ENCODE measurements around the gene FCER2. TPM values are rescaled to one million over a fixed set of nuclear protein-coding genes. Genes with fewer than 3 reads are reported as not detected.

FCER2 gene
- total and polyA plus RNA-seq, 2 of the 4 experiments (the other 2 are of a cell fraction): not detected

DNA sequence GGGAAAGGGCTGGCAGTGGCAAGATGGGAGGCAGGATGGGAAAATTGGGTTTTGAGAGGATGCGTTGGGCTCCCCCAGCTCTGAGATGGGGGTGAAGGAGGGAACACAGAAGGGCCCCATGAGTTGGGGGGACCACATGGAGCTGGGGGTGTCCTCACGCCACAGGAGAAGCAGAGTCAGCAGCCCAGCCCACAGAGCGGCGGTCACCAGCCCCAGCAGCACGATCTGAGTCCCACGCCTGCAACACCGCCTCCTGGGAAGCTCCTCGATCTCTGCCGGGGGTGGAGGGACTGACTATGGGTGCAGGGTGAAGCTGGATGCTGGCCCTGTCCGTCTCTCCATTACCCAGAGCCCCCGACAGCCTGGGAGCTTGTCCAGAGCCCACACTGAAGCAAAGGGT lies 3.3 kb downstream of the FCER2 start:
- Histone ChIP-seq H3K4me2 (ENCODE audit: low read depth, low read length) (no peak overlapping the region), H2BK5ac (ENCODE audit: low read depth, low read length, poor library complexity, severe bottlenecking) (no peak overlapping the region), H3K9me3 (ENCODE audit: control insufficient read depth, insufficient read depth, low read length) (no peaks in the 10 kb centered on the region), H3K14ac (replicated peaks; ENCODE audit: low read depth, low read length) (no peak overlapping the region), H2AK5ac (ENCODE audit: low read depth, low read length) (no peak overlapping the region), H3K4me3 (ENCODE audit: insufficient read depth, low read depth, low read length) (no peak overlapping the region), H3K9me1 (ENCODE audit: insufficient read depth, low read length) (no peaks in the 10 kb centered on the region), H4K91ac (ENCODE audit: insufficient read depth, low read depth, low read length) (no peak overlapping the region), H3K23ac (ENCODE audit: low read depth, low read length) (no peak overlapping the region), H3K9ac (ENCODE audit: low read depth, low read length) (no peak overlapping the region), H3K4me1 (ENCODE audit: control insufficient read depth, insufficient read depth, low read length) (no peaks in the 10 kb centered on the region), H2BK15ac (ENCODE audit: low read depth, low read length) (no peak overlapping the region), H3K4ac (ENCODE audit: low read depth, low read length) (no peak overlapping the region), H4K8ac (ENCODE audit: low read depth in 2 of 2, low read length in 2 of 2) (no peak overlapping the region), H3K18ac (ENCODE audit: low read depth, low read length) (no peak overlapping the region), H2BK20ac (ENCODE audit: low read depth, low read length) (no peak overlapping the region), H3K27ac (ENCODE audit: insufficient read depth, low read length) (no peak overlapping the region), H3K36me3 (ENCODE audit: control insufficient read depth, insufficient read depth, low read length) (no peaks in the 10 kb centered on the region), H3K56ac (ENCODE audit: extremely low read depth, insufficient read depth, low read length) (no peak overlapping the region), H2AK9ac (replicated peaks; ENCODE audit: low read depth, low read length, poor library complexity) (peak overlapping the region; percentile 28), H4K5ac (ENCODE audit: low read depth, low read length) (no peak overlapping the region), H3K79me1 (ENCODE audit: low read depth in 1 of 2, low read length in 2 of 2) (no peaks in the 10 kb centered on the region), H3K27me3 (ENCODE audit: control insufficient read depth, insufficient read depth, low read length) (peaks cover 24% of the 10 kb centered on the region), H4K20me1 (ENCODE audit: insufficient read depth, low read length) (no peaks in the 10 kb centered on the region), H2AFZ (replicated peaks; ENCODE audit: low read length, poor library complexity) (no peak overlapping the region), H2BK120ac (ENCODE audit: low read depth, low read length) (no peak overlapping the region)
- CTCF ChIA-PET: interaction anchor here (0.7 to 1.4 kb wide), 2 partner anchors 18 to 84 kb away, joined by 3 to 6 read pairs; partner anchors contain the start of gene TRAPPC5
- no peak for TF ChIP-seq CEBPB (IDR thresholded peaks at IDR 0.05; ENCODE audit: low read depth, low read length)
- TF ChIP-seq, protein P1, sequence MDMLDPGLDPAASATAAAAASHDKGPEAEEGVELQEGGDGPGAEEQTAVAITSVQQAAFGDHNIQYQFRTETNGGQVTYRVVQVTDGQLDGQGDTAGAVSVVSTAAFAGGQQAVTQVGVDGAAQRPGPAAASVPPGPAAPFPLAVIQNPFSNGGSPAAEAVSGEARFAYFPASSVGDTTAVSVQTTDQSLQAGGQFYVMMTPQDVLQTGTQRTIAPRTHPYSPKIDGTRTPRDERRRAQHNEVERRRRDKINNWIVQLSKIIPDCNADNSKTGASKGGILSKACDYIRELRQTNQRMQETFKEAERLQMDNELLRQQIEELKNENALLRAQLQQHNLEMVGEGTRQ (IDR thresholded peaks at IDR 0.05; ENCODE audit: low read depth, low read length): no peak
- no peak for TF ChIP-seq MAZ (IDR thresholded peaks at IDR 0.05; ENCODE audit: borderline replicate concordance, low read depth, low read length)
- no peak for TF ChIP-seq RFX5 (IDR thresholded peaks at IDR 0.05; ENCODE audit: low read depth, low read length)
- TF ChIP-seq FOS (IDR thresholded peaks at IDR 0.05; ENCODE audit: low read depth, low read length): no peak
- no peak for TF ChIP-seq NFE2L2 (IDR thresholded peaks at IDR 0.05; ENCODE audit: low read depth, low read length)
- TF ChIP-seq RCOR1 (IDR thresholded peaks at IDR 0.05; ENCODE audit: insufficient replicate concordance, low read length): no peak
- TF ChIP-seq BHLHE40 (IDR thresholded peaks at IDR 0.05; ENCODE audit: low read depth, low read length): no peak
- TF ChIP-seq CHD1 (IDR thresholded peaks at IDR 0.05; ENCODE audit: low read depth, low read length): no peak
- TF ChIP-seq MXI1 (IDR thresholded peaks at IDR 0.05; ENCODE audit: borderline replicate concordance, low read depth, low read length): no peak
- no peak for TF ChIP-seq CTCF (conservative IDR thresholded peaks at IDR 0.05; ENCODE audit: low read depth, low read length)
- TF ChIP-seq ELK1 (IDR thresholded peaks at IDR 0.05; ENCODE audit: borderline replicate concordance, low read depth, low read length): no peak
- POLR2A ChIA-PET (ENCODE audit: unreplicated experiment): no interaction called here
- no peak for ATAC-seq (ENCODE audit: low read depth)
- no TSS peak for BruUV-seq (replicated peaks)
- WGBS, 2 experiments (ENCODE audit: extremely low coverage in 2 of 2, insufficient read length in 1 of 2): no CpG with 5 or more reads among the region's 11 CpGs
- in situ Hi-C loops (cut with MboI; ENCODE audit: low sequenced_read_pairs) (no loop called here), dilution Hi-C loops (cut with HindIII; ENCODE audit: low sequenced_read_pairs, unreplicated experiment) (no loop called here), intact Hi-C loops (cut with micrococcal nuclease) (no loop called here)
- no peak for DNase-seq
